HG03521 (cell line): ENCODE measurements around the gene PCDHA1.

Experiments
- ATAC-seq: cut with Tn5 transposase; IDR thresholded peaks from one replicate; pipeline ENCODE4 v1.9.1; 2021; ENCODE audit warnings: mild to moderate bottlenecking, moderate library complexity; ENCODE audit not compliant: unreplicated experiment

Gene PCDHA1

DNA sequence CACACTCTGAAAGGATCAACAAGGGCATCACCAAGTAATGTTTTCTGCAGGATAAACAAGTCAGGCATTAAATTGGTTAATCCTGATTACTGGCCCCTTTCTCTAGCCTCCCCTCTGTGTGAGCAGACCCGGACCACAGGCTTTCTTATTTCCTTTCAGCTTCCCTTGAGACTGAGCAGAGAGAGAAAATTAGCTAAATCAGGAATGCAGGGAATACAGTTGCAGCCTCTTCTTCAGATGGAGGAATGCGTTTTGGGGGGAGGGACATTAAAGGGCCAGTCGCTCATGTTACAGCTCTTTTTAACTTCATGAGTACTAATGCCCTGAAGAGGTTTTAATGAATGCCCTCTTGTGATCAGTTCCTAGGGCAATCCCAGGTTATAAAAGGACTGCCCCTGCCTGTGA lies 200.2 kb downstream of the PCDHA1 start:
- no peak for ATAC-seq

DNA sequence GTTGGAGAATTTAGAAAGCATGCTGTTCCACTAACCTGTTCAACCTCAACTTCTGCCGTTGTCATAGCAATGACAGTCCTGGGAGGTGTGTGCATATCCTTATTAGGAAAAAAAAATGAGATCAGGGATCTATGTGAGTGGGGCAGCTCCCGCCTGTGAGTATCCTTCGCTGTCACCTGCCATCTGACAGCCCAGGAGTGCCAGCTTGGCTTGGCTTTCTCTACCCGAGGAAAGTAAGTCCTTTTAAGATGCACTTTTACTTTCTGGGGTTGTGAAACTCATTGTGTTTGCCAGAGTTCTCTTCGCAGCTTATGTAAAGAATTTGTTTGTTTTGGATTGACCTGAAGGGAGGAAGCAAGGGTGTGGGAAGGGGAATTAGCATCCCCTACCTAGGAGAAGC lies 202.2 kb downstream of the PCDHA1 start:
- ATAC-seq, result no peak

DNA sequence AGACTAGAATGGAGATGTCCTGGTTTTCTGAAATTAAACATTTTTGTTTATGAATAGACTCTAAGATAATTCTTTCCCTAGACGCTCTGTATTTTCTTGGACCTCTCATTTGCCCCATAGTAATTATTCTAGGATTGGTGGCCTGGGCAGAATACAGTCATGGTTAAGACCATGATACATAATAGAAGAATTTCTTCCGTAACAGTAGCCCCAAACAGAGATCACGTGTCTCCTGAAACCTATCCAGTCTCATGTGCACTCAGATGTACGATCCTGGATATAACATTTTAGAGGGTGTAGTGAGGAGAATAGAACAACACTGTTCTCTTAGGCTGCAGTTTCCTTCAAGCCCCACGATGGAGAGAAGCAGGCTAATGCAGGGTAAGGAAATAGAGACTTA lies 202.7 kb downstream of the PCDHA1 start:
- ATAC-seq, result no peak

DNA sequence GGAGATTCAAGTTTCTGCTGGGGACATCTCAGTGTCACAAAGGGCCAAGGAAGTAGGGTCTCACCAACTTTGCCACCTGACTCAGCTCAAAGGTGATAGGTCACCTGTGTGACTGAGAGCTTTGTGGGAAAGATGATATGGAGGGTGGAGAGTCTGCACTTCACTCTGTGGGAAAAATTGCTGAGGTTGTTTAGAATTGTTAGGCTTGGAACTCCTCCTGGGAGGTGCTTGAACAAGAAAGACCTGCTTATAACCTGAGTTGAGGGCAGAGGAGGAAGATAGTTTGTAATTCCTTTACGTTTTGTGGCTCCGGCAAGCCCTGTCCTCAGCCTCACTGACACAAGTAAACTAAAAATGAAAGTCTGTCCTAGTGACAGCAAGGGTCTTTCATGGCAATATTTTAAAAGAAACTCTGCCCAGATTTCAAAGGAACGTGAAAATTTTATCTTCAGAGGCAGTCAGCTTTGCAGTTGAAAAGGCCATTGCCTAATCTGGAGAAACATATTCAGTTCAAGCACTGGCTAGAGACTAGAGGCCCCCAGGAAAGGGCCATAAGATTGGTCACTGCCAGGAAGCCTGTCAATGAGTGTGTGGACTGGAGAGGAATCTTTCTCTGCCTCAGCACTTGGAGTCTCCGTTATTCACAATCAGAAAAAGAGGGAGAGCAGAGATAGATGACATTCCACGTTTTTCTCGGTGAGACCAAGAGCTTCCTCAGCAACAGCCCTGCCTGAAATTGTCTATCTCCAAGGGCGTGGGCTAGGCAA lies 203.5 kb downstream of the PCDHA1 start:
- no peak for ATAC-seq

DNA sequence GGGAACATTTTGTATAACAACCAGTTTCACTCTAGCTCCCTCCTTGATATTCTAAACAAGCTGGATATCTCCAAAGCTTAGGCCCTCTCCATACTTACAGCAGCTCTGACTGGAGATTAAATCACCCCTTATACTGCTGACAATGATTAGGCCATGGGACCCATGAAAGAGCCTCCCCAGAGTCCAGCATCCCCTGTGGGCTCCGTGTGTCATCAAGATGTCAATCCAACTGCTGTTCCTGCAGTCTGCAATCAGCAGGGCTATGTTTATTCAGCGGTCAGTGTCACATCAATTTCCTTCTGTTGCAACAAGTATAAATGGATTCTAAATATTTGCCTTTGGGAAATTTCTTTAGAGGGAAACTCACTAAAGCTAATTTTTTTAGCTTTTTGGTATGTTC lies 206.9 kb downstream of the PCDHA1 start:
- no peak for ATAC-seq

DNA sequence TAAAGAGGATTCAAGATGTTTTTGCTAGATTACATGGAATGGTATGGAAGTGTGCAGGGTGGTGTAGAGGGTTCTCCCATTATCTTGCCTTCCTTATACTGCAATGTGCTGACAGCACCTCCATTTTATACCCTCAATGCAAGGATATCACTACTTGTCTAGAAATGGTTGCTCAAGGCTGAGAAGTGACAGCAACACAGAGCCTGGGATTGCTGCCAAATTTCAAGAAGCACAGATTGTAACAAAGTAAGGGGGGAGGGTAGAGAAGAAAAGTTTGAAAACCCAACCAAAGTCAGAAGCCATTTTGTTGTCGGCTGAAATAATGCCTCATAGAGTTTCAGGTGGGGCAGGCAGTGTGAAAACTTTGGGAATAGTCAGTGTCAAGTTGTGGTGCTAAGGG lies 210.1 kb downstream of the PCDHA1 start:
- no peak for ATAC-seq

DNA sequence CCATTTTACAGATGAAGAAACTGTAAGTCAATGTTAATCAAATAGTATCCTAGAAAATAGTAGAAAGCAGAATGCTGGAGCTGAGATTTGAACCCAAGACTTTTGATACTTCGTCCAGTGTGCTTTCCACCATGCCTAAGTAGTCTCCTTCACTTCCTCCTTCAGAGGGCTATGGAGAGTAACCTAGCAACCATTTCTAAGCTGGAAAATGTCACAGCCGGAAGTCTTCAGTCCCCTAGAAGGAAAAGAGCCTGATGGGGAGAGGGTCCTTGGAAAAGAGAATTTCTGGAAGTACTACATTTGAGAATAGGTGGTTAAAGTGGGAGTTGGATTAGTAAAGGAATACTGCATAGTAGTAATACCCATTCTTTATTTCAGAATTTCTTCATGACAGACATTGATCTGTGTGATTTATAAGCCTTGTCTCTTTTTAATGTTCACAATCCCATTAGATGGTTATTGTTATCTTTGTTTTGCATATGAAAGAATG lies 213.0 kb downstream of the PCDHA1 start:
- ATAC-seq, result no peak

DNA sequence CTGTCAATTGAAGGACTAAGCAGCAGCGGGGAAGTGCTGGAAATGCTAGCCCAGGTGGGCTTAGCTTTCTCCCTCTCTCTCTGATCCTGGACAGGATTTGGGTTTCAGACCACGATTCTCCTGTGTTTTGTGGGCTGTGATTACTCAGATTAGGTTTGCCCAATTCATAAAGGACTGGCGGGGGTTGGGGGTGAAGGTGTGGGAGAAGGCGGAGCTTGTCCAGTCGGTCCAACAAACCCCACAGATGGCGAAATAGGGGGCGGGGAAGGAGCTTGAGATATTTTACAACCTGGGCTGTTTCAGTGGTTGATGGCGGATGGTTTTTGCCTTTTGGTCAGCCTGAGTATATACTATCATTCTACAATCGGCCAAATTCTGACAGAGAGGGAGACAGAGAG lies 215.5 kb downstream of the PCDHA1 start:
- no peak for ATAC-seq

DNA sequence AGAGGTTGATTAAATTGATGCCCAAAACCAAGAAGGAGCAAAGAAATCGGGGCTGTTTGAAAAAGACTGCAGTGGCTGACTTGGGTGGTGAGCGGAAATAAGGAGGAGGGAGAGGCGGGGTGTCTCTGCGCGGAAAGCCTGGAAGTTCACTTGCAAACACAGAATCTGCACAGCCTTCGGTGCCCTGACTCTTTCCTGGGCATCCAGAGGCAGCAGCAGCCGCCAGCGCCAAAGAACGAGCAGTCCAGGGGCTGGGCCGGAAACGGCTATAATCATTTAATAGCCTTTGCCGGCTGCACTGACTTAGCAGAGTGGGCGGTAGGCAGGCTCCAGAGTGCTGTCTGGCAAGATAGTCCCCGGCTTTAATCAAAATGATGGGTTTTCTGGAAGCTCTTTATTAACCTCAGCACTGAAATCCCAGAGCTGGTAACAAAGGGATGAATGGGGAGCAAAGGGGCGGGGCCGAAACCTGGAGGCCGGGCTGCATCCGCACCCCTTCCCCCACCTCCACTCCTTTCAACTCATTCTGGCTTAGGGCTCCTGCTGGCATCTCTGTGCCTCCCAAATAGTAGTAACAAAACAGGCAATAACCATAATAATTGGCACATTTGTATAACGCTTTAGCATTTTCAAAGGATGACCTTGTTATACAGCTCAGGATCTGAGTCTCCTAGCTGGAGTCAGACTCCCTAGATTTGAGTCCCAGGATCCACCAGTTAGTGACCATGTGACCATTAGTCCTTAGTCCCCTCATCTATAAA lies 216.1 kb downstream of the PCDHA1 start:
- no peak for ATAC-seq

DNA sequence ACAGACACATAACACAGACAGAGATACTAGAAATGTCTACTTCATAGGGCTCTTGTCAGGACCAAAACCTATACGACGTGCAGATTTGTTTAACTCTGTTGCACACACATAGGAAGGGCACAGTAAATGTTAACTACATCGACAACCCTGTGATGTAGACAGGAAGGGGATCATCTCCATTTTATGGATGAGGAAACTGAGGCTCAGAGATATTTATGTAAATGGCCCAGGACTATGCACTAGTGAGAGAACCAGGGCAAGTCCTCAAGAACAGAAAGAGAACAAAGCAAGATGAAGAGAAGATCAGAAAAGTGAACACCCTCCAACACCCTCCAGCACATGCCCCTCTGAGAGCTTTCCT lies 216.6 kb downstream of the PCDHA1 start:
- ATAC-seq, result no peak

DNA sequence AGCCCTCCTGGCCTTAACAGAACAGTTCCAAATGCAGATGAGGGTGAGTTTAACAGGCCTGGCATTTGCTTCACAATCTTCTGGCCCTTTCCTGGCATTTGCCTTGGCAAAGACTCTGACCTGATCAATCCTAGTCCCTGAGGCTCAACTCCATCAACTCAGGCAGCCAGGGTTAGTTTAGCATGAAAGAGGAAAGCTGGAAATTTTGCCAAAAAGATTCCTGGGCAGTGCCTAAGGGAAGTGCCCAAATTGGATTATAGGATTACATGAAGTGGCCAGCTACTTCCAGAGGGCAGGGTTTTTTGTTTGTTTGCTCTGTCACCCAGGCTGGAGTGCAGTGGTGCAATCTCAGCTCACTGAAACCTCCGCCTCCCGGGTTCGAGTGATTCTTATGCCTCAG lies 217.1 kb downstream of the PCDHA1 start:
- ATAC-seq, result no peak

DNA sequence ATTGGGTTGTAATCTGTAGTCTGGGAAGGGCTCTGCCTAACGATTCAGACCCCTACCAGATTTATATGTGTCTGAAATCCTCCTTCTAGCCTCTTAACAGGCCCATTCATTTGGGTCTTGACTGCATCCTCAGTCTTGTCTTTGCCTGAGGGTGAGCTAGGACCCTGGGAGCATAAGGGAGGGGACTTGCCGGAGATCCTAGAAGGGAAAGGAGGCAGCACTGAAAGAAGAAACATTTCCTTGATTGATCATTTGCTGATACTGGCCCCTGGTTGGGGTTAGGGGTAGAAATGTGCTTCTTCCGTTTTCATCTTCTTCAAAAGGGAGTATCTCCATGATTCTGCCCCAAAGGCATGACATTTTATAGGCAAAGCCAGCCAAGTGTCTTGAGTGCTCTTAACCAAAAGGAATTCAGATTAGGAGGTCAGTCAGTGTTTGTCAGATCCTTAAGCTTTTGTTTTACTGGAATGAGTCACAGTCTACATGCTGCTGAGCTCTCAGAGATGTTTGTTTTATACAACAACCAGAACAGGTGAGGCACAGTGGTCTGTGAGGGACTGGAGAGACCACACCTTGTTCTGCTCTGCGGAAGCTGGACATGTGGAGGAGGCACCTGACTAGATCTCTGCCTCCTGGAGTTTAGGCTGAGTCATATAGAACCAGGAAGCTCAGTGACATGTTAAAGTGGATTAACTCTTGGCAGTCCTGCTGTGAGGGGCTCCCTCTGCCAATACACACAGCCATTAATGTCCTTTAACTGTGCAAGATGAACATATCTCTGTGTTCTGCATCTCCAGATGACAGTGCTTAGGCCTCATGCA lies 218.1 kb downstream of the PCDHA1 start:
- ATAC-seq, result no peak

DNA sequence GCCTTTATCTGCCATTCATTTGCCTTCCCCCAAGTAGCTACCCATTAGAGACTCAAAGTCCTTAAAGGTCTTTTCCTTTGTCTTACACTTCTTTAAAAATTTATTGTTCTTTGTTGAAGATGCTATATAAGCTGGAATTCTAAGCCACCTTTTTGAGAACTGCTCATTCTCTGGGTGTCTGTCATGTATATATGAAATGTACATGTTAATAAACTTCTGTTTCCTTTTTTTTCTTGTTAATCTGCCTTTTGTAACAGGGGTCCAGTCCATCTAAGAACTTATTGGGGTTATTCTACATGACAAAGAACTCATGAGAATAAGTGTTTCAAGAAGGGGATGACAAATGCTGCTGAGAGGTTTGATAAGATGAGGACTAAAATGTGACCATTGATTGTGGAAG lies 221.9 kb downstream of the PCDHA1 start:
- no peak for ATAC-seq

DNA sequence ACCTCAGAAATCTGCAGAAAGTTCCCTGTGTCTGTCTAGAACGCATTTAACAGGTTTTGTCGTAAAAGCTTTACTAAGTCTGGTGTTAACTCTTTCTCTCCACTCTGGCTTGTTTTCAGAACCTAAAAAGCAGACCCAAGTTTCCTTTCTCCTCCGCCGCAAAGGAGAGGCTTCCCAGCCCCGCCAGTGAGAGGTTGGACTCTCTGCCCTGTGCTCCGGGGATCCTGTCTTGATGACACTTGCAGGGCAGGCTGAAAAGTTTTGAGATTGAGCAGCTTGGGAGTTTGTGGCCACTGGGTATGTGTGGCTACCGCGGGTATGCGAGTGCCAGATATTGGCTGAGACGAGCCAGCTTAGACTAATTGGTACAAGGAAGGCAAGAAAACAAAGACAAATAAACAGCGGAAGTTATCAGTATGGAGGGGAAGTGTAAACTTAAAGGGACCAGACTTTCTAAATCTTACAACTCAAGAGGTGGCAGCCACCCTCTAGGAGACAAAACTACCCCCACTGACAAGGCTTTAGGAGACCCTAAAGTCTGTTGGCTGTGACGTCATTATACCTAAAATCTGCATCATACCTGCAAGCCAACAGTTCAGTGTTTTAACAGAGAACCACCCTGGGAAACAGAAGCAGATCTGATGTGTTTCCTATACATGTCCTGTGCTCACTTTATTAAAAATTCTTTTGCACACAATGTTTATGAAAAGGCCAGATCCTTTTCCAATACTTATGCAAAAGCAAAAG lies 224.3 kb downstream of the PCDHA1 start:
- no peak for ATAC-seq

DNA sequence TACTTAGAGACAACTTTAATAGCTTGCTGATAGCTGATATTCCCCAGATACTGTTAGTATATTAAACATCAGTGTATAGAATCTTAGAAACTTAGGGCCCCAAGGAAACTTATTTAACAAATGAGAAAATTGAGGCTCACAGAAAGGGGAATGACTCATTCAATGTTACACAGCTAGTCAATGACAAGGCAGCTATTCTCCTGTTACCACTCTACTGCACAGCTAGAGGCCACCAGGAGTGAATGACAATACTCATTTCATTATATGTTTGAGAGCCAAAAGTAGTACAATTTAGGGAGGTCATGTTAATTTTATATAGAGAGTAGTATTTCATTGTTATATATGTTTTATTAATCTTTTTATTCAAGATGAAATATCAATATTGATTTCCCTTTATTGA lies 232.0 kb downstream of the PCDHA1 start:
- no peak for ATAC-seq

DNA sequence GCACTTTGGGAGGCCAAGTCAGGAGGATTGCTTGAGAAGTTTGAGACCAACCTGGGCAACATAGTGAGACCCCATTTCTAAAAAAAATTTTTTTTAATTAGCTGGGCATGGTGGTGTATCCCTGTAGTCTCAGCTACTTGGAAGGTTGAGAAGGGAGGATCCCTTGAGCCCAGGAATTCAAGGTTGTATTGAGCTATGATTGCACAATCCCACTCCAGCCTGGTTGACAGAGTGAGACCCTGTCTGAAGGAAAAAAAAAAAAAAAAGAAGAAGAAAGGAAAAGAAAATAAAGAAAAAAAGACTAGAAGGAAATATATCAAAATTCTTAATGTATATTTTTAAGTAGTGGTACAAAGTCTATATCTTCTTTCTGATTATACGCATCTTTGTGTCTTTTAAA lies 236.4 kb downstream of the PCDHA1 start:
- no peak for ATAC-seq

DNA sequence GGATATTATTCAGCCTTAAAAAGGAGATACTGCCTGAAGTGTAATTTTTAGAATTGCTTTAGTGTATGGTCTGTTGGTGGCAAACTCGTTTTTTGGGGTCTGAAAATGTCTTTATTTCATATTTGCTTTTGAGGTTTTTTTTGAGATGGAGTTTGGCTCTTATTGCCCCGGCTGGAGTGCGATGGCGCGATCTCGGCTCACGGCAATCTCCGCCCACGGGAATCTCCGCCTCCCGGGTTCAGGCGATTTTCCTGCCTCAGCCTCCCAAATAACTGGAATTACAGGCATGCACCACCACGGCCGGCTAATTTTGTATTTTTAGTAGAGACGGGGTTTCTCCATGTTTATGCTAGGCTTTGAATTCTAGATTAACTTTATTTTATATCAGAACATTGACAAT lies 245.1 kb downstream of the PCDHA1 start:
- ATAC-seq, result no peak

DNA sequence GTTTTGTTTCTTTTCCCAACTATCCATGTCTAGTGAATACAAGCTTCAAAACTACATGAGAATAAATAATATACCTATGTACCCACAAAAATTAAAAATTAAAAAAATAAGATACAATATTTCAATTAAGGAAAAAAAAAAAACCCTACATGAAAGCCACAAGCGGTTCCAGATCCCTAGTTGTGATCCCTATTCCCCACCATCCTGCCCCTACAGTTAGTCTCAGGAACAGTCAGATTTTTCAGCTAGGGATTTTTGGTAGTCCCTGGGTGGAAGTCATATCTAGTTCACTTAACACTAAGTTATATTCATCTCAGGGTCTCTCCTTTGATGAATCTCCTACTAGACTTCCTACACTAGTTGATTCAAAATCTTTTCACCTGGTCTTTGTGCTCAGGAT lies 246.7 kb downstream of the PCDHA1 start:
- ATAC-seq, result no peak

DNA sequence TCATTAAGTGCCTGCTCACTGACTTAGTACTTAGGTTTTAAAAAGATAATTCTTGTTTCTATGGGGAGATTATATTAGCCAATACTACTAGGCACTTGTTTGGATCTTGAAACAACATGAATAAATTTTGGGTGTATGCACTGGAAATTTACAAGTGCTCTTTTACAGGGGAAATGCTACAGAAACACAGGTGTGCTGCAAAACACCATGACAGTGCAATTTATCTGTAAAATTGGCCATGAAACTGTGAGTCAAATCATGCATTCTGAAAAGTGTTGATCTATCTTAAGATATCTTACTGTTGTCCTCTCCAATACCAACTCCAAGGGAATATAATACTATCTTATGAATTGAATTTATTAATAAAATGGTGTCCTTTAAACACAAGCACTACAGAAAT lies 253.1 kb downstream of the PCDHA1 start:
- no peak for ATAC-seq

DNA sequence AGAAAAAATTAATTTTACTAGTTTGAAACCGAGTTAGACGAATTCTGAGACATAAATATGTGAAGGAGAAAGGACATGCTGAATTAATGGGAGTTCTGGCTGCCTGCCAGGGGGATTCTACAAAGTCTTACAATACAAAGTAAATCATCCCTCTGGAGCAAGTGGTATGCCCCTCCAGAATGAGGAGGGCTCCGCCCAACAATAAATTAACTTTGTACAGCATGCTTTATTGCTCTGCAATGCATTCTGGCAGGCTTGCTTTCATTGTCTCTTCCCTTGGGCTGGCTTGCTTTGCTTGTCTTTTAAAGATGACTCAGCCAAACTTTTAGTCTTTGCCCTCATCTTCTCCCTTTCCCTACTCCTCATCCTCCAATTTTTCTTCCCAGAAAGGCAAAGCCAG lies 253.6 kb downstream of the PCDHA1 start:
- no peak for ATAC-seq
